SK-N-SH (cell line): Measurements from ENCODE around the gene VPS26B.

Experiments used
- CHD2 ChIP-seq: fragments of 150-350 bp; IDR thresholded peaks from 2 replicates; pipeline ENCODE4 v1.6.1; 2018; ENCODE audit warnings: low read length; ENCODE audit not compliant: partially characterized antibody
- EP300 ChIP-seq, 2 experiments: IDR thresholded peaks; 2 replicates each; pipeline versions ENCODE4 v1.4.0 to v1.6.1; 2012; ENCODE audit warnings: borderline replicate concordance in 1 of 2, low read depth in 1 of 2, low read length in 1 of 2
- FOXM1 ChIP-seq: IDR thresholded peaks from 2 replicates; pipeline ENCODE4 v1.4.0; 2012; ENCODE audit warnings: low read depth, mild to moderate bottlenecking
- IRF3 ChIP-seq: fragments of 150-350 bp; IDR thresholded peaks from 2 replicates; pipeline ENCODE4 v1.6.1; 2016; ENCODE audit warnings: mild to moderate bottlenecking, low read depth, low read length
- POLR2AphosphoS5 ChIP-seq: IDR thresholded peaks from 2 replicates; pipeline ENCODE4 v1.6.1; 2012; ENCODE audit warnings: low read depth, low read length
- RAD21 ChIP-seq: IDR thresholded peaks from 2 replicates; pipeline ENCODE4 v1.6.1; 2012; ENCODE audit warnings: mild to moderate bottlenecking, low read length
- RCOR1 ChIP-seq: fragments of 150-350 bp; IDR thresholded peaks from 2 replicates; pipeline ENCODE4 v1.6.1; 2017; ENCODE audit warnings: antibody characterized with exemption, low read length
- REST ChIP-seq: IDR thresholded peaks from 2 replicates; pipeline ENCODE4 v1.6.1; 2012; ENCODE audit warnings: mild to moderate bottlenecking, low read depth, low read length, moderate library complexity
- RFX5 ChIP-seq: IDR thresholded peaks from 2 replicates; pipeline ENCODE4 v1.6.1; 2012; ENCODE audit warnings: mild to moderate bottlenecking, improper control_type of control experiment, low read length
- TAF1 ChIP-seq: IDR thresholded peaks from 2 replicates; pipeline ENCODE4 v1.6.1; 2012; ENCODE audit warnings: low read depth, mild to moderate bottlenecking, low read length, moderate library complexity, borderline replicate concordance
- TCF12 ChIP-seq: IDR thresholded peaks from 2 replicates; pipeline ENCODE4 v1.4.0; 2012
- ZBTB33 ChIP-seq: IDR thresholded peaks from 2 replicates; pipeline ENCODE4 v1.4.0; 2012; ENCODE audit warnings: low read depth, borderline replicate concordance
- TF ChIP-seq, protein P1 (sequence below): fragments of 200-600 bp; sonication (generic); IDR thresholded peaks from 2 replicates; pipeline ENCODE4 v1.6.1; 2017; ENCODE audit warnings: antibody characterized with exemption, mild to moderate bottlenecking, moderate library complexity
- TF ChIP-seq, protein P2 (sequence below): IDR thresholded peaks from 2 replicates; pipeline ENCODE4 v1.4.0; 2012; ENCODE audit warnings: low read depth

GRCh38 chr11:134226806-134227325 is 2.4 kb downstream of the VPS26B start:
- TF ChIP-seq, protein P1, sequence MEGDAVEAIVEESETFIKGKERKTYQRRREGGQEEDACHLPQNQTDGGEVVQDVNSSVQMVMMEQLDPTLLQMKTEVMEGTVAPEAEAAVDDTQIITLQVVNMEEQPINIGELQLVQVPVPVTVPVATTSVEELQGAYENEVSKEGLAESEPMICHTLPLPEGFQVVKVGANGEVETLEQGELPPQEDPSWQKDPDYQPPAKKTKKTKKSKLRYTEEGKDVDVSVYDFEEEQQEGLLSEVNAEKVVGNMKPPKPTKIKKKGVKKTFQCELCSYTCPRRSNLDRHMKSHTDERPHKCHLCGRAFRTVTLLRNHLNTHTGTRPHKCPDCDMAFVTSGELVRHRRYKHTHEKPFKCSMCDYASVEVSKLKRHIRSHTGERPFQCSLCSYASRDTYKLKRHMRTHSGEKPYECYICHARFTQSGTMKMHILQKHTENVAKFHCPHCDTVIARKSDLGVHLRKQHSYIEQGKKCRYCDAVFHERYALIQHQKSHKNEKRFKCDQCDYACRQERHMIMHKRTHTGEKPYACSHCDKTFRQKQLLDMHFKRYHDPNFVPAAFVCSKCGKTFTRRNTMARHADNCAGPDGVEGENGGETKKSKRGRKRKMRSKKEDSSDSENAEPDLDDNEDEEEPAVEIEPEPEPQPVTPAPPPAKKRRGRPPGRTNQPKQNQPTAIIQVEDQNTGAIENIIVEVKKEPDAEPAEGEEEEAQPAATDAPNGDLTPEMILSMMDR: no peak
- no peak for TF ChIP-seq EP300 (IDR thresholded peaks at IDR 0.05; ENCODE audit: borderline replicate concordance in 1 of 2, low read depth in 1 of 2, low read length in 1 of 2)
- TF ChIP-seq CHD2: no peak
- no peak for TF ChIP-seq REST
- TF ChIP-seq RAD21: no peak
- no peak for TF ChIP-seq FOXM1
- TF ChIP-seq POLR2AphosphoS5: no peak
- TF ChIP-seq, protein P2, sequence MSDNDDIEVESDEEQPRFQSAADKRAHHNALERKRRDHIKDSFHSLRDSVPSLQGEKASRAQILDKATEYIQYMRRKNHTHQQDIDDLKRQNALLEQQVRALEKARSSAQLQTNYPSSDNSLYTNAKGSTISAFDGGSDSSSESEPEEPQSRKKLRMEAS: no peak
- no peak for TF ChIP-seq TCF12
- no peak for TF ChIP-seq RFX5
- TF ChIP-seq IRF3: no peak
- TF ChIP-seq ZBTB33: no peak
- no peak for TF ChIP-seq TAF1
- TF ChIP-seq RCOR1: no peak
